NCI-H2107 treated with DMSO at 0.1 percent for 48 hours (cell line): Measurements from ENCODE around the gene MED26.

Source experiments
- DNase-seq: peaks from one replicate; lab custom pipeline; 2025; ENCODE audit not compliant: unreplicated experiment; lab: John Stamatoyannopoulos, UW

The MED26 gene

DNA sequence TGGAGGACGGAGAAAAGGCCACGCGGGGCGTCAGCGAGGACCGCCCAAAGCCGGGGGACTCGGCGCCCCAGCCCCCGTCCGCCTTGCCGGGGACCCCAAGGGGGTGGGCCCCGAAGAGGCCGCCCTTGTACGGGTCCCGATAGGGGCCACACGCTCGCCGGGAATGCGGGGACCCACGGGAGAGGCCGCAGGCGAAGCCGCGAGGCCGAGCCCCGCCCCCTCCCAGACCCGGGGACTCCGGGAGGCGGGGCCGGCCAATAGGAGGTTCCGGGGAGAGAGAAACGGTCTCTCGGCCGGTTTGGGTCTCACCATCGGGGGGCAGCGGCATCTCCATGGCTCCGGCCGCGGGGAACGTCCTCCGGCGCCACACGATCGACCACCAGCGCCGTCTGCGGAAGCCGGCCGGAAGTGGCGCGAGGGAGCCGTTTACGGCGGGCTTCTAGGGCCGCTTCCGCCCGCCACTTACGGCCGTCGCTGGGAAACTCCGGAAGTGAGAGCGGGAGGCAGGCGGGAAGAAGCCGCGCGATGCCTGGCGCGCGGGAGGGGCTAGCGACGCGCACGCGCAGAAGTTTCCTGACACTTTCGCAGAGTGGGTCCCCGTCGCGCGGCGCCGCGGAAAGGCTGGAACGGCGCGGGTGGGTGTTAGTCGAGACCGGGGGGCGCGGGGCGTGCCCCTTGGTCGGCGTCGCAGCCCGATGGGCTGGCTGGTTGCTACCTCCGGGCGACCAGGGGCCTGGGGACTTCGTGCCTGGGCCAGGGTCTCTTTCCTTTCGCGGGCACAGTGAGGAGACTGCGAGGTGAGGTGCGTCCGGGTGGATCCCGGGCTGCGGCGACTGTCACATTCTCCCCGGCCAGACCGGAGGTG lies 85.7 kb downstream of the MED26 start, which contains the start of gene CHERP:
CHERP (minus strand) TSS at position 393 of the 865 bp plus-strand sequence; CDS start at position 334, 59 bp downstream.
- DNase-seq = peak; percentile 68

DNA sequence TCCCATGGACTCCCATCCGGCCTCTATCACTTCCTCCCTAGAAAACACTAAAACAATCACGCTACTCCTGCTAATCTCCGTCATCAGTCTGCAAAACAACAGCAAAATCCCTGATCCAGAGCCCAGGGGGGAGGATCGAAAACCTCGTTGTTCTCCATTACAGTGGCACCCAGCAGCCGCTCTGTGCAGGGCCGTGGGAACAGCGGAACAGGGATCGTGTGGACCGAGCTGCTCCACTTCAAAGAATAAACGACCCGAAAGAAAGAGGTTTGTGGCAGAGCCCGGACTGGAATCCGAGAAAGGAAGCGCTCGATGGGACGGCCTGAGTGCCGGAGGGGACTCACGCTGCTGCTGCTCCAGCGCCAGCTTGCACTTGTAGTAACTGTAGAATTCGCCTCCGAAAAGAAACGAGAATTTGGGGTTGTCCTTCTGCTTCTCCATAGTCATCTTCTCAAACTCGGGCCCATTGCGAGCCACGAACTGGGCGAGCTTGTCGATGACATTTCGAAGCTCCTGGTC lies 86.4 kb downstream of the MED26 start:
- no peak for DNase-seq

DNA sequence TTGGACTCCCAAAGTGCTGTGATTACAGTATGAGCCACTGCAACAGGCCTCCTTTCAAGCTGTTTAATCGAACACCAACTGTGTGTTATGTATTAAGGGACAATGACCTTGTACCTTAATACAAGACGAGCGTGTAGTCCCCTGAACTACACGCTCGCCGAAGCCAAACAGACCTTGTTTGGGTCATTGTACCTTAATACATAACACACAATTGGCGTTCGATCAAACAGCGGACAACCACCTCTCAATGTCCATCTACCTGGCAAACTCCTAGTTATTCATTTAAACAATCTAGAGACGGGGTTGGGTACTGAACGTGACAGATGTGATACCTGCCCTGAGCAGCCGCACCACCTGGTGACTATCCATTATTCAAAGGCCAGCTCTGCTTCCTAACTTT lies 87.1 kb downstream of the MED26 start:
- DNase-seq = no peak

DNA sequence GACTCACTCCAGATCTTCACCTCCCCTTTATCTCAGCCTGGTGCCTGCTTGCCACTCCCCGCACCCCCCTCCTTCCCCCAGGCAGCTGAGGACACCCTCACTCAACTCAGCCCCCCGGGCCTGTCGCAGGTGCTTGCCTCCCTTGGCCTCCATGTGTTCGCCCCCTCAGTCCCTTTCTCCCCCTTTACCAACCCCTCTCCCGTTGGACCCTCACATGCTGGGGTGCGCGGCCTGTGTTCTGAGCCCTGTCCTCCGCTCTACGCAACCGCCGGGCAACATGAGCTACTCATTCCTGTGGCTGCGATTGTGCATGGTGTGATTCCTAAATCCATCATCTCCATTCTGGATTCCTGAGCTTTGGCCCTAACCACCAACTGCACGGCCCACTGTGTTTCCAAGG lies 90.9 kb downstream of the MED26 start:
- DNase-seq = no peak

DNA sequence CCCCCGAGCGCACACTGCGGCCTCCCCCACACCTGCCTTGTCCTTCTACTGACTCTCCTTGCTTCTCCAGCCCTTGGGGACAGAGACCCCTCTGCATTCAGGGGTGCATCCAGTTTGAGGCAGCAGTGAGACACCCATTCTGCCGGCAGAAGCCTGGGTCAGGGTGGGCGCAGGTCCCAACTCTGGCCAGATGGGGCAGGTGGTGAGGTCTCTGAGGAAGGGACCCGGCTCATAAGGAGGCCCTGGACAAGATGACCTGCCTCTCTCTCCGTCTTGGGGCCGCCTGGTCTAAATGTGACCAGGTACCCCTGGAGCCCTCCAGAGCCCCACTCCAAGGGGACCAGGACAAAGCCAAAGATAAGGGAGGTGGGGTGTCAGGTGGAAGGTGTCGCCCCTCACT lies 91.9 kb downstream of the MED26 start:
- DNase-seq = no peak

DNA sequence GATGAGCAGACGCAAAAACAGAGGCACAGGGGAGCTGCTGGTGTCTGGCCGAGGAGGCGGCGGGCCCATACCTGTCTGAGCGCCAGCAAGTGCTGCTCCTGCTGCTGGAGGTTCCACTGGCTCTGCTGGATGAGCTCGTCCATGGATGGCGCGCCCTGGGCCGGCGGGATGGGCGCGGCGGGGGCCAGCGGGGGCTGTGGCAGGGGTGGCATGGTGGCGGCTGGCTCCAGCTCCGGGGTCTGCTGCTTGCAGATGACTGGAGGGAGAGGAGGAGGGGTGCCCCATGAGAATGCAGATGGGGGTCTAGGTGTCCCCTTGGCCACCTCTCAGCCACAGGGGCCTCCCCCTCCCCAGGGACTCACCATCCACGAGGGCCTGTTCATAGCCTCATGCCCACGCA lies 92.6 kb downstream of the MED26 start:
- DNase-seq = no peak

DNA sequence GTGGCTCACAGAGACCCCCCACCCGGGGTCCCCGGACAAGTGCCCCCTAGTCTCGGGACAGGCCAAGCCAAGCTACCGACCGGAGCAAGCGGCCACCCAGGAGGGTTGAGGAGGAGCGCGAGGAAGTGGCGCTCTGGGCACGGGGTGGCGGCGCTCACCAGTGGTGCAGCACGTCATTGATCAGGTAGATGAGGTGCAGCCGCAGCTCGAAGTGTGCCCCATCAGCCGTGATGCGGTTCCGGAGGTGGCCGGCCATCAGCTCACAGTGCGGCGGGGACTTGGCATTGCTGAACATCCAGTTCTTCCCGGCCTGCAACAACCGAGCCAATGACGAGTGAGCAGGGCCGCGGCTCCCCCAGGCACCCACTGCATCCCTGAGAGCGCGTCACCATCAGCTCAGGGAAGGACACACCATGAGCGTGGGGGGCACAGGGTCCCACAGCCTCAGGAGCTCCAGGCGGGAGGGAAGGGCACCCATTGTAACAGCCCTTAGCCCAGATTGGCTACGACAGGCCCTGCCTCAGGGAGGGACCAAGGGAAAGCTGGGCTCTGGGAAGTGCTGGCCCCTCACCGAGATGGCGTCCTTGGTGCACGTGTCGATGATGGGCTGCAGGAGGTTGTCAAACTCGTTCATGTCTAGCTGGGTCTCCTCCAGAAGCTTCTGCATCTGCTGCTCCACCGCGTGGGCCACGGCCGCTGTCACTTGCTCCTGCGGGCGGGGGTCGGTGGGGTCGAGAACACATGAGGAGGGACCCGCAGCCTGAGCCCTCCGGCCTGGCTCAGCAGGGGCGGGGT lies 95.4 kb downstream of the MED26 start:
- no peak for DNase-seq

DNA sequence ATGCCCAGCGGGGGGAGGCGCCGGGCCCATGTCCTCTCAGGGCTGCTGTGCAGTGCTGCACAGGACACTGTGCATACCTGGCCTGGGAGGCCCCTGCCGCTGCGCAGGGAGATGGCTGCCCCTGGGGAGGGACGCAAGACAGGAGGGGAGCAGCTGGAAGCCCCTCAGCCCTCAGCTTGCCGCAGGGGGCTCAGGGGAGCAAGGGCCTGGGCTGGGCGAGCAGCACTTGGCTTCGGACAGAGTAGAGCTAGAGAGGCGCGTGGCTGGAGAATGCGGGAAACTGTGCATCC lies 96.7 kb downstream of the MED26 start:
- no peak for DNase-seq

DNA sequence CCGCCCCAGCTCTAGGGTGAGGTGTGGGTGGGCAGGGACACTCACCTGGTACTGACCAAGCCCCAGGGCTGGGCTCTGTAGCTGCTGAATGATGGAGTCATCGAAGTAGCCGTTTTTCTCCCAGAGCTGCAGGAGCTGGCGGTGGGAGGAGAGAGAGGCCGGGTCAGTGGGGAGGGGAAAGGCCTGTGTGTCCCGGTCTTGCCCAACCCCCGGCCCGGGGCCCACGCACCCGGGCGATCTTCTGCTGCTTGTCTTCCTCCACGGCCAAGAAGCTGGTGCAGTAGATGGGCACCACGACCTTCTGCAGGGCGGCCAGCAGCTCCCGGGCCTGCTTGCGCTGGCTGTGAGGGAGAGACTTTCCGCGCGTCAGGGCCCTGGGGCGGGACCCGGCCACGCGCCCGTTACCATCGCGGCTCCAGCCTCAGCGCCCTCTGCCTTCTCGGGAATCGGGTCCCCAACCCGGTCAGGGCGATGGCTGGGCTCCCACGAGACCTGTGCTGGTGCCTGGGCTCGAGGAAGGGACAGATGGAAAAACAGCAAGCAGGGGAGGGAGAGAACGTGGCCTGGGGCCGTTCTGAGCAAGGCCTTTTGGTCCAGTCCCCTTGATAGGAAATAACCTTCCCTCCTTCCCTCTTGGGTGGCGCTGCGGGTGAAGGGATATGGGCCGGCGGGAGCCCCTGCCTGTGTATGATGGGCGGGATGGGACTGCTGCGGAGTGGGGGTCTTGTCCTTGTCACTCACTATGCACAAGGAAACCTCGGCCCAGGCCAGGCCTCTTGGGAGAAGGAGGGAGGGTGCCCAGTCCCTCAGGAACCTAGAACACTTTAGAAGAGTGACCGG lies 97.2 kb downstream of the MED26 start:
- no peak for DNase-seq

DNA sequence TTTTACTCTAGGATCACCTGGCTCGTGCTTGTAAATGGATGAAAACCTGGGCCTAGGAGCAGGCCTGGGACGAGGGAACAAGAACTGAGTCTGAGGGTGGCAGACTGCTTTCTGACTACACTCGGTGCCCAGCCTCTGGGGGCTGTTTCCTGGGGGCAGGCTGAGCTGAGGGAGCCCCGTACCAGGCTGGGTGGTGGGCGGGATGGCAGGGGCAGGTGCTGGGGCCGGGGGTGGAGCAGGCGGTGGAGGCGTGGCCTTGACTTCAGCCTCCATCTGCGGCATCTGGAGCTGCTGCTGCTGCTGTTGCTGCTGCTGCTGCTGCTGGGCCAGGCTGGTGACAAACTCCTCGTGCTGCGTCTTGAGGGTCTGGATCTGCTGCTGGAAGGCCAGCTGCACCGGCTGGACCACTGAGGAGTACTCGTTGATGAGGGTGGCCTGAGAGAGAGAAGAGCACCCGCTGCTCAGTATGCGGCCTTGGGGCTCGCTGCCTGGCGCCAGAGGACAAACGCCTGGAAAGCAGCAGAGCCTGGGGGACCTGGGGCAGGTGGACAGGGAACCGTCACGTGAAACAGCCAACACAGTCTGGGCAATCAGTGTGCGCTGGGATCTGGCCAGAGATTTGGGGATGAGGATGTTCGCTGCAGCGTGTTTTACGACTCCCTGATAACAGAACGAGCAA lies 98.4 kb downstream of the MED26 start:
- DNase-seq = no peak

DNA sequence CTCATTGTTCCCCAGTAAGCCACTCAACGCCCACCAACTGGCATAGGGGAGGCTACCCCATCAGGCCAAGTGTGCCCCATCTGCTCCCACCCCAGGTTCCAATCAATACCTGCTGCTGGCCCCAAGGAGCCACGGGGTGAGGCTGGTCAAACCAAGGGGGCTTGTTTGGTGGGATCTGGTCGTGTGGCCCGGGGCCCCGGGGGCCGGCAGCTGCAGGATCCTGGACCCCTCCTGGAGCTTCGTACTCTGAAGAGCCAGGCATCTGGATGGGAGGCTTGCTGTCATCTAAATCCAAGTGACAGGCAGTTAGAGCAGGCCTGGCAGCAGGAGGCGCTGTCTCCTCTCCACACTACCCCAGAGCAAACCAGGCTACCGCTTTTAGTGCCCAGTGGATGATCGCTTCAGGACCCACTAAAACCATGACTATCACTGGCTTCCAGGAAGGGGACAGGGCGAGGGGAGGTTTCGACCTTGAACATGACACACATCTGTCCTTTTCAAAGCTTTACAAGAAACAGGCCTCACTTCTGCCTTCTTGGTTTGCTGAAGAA lies 100.0 kb downstream of the MED26 start:
- DNase-seq = no peak

DNA sequence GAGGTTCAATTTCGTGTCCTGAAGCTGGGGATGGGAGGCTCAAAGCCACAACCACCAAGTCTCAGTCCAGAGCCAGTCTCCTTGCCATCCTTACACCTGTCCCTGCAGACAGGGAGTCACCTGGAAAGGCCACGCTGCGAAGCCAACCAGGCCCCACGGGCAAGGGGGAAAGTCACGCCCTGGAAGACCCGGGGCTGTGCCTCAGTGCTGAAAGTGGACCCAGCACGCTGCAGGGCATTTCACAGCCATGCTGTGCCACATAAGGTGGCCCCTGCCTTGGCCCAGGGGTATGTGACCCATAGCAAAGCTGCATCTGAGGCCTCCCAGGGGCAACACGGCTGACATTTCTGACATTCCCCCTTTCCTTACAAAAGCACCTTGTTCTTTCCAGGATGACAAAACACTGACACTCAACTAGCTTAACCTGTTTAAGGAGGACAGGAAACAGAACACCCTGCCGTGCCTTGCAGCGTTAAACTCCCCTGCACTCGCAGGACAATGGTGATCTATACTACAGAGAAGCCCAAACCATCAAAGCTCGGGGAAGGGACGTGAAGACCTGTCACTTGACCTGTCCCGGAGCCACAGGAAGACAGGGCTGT lies 100.6 kb downstream of the MED26 start:
- DNase-seq = no peak

DNA sequence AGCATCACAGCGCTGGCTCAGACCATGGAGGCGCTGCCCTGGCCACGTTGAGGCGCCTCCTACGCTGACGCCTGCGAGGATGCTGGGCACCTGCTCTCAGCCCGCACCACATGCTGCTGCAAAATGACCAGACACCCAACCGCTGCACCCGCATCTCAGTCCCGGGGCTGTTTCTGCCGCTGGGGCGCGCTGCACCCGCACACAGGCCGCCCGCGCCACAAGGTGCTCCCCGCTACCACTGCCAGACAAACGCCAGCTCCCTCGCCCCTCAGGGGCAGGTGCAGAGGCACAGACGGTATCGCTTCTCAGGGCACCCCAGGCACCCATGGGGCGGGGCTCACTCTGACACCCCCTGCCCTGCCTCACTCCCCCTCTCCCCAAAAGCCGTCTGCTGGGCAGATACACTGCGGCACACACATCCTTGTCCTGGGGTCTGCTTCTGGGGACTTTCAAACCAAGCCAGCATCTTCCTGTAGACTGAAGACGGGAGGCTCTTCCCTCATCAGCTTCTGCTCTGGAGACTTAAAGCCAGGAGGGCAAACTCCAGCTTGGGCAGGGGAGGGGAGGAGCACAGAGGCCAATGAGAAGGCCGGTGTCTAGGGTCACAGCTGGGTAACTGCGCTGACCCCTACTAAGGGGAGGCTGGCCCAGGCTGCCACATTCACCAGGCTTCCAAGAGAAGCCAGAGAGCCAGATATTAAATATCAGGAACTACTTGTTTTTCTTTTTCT lies 102.1 kb downstream of the MED26 start:
- no peak for DNase-seq

DNA sequence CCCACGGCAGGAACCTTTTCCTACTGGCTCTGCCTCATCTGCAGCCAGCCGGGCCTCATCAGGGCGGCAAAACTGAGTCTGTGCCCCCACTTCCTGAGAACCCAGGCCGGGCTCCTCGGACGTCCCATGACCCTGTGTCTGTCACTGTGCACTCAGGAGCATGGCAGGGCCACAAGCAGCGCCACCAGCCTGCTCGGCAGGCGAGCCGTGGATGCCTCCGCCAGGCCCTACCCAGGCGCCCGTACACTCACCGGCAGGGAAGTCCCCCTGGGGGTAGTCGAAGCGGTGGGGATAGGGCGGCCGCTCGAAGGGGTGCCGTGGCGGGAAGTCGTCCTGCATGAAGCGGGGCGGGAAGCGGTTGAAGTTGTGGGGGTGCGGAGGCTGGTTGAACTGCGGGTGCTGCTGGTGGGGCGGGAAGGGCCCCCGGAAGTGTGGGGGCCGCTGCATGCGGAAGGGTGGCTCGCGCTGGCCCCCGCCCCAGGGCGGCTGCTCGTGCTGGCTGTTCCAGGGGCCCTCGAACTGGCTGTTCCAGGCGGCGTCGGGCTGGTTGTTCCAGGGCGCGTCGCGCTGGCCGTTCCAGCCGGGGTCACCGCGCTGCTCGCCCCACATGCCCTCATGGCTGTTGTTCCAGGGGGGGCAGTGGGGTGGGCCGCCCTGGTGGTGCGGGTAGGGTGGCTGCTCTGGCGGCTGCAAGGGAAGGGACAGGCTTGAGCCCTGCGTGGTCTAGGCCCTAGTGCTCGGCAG lies 102.8 kb downstream of the MED26 start:
- no peak for DNase-seq
